ENCODE results near the gene KRT84. TPM values are rescaled to one million over a fixed set of nuclear protein-coding genes. Genes with fewer than 3 reads are reported as not detected.

Gene KRT84
- total RNA-seq, 1 donor = not detected

DNA sequence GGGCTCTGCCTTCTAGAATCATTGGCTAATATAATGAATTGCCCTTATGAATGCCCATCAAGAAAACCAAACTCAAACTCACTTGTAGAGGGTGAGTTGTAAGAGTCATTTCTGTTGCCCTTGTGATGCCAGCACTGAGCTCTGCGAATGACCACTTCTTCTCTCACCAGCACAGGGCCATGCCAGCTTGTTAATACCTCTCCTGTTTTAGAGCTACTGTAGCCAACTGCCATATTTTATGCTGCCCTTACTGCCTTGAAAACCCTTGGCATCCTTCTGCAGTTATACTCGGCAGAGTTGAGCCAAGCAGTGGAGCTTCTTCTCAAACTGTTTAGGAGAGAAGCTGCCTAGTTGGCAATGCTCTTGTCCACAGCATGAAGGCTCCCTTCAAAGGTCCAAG, 40.6 kb upstream of the KRT84 start:
- H3K27ac ChIP-seq (ENCODE audit: low read depth, low read length) = no peak overlapping the region

GRCh38 chr12:52425466-52425865, 40.0 kb upstream of the KRT84 start:
- Histone ChIP-seq H3K4me2 (ENCODE audit: insufficient read depth, low read length) (no peak overlapping the region), H3K36me3 (ENCODE audit: insufficient read depth, low read length) (no peaks in the 10 kb centered on the region), H3K4me3 (ENCODE audit: insufficient read depth, low read length) (no peak overlapping the region), H3K27ac (ENCODE audit: low read depth, low read length) (no peak overlapping the region), H3K9me3 (ENCODE audit: low read depth, low read length) (no peaks in the 10 kb centered on the region), H3K4me1 (ENCODE audit: insufficient read depth, low read length) (peaks cover 3% of the 10 kb centered on the region), H3K79me2 (ENCODE audit: insufficient read depth, low read length) (no peaks in the 10 kb centered on the region), H3K27me3 (ENCODE audit: insufficient read depth, low read length) (peaks cover 38% of the 10 kb centered on the region), H2AFZ (ENCODE audit: low read length) (no peak overlapping the region), H4K20me1 (ENCODE audit: insufficient read depth, low read length) (no peaks in the 10 kb centered on the region)
- DNase-seq (ENCODE audit: insufficient read length, low spot score, missing footprints) = no peak
- TF ChIP-seq, protein P1, sequence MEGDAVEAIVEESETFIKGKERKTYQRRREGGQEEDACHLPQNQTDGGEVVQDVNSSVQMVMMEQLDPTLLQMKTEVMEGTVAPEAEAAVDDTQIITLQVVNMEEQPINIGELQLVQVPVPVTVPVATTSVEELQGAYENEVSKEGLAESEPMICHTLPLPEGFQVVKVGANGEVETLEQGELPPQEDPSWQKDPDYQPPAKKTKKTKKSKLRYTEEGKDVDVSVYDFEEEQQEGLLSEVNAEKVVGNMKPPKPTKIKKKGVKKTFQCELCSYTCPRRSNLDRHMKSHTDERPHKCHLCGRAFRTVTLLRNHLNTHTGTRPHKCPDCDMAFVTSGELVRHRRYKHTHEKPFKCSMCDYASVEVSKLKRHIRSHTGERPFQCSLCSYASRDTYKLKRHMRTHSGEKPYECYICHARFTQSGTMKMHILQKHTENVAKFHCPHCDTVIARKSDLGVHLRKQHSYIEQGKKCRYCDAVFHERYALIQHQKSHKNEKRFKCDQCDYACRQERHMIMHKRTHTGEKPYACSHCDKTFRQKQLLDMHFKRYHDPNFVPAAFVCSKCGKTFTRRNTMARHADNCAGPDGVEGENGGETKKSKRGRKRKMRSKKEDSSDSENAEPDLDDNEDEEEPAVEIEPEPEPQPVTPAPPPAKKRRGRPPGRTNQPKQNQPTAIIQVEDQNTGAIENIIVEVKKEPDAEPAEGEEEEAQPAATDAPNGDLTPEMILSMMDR (IDR thresholded peaks at IDR 0.05; ENCODE audit: extremely low read depth, low read depth, low read length) = no peak

More for the DNA sequence above, 40.6 kb upstream of the KRT84 start:
- no peak for DNase-seq (ENCODE audit: insufficient read length, low spot score, missing footprints)
- H3K4me3 ChIP-seq (ENCODE audit: insufficient read depth, low read length) = no peak overlapping the region
- H3K36me3 ChIP-seq (ENCODE audit: insufficient read depth, low read length) = no peaks in the 10 kb centered on the region
- peaks cover 43% of the 10 kb centered on the region for H3K27me3 ChIP-seq (ENCODE audit: insufficient read depth, low read length)
- TF ChIP-seq, protein P1 (IDR thresholded peaks at IDR 0.05; ENCODE audit: extremely low read depth, low read depth, low read length) = no peak
- H4K20me1 ChIP-seq (ENCODE audit: insufficient read depth, low read length) = no peaks in the 10 kb centered on the region
- no peaks in the 10 kb centered on the region for H3K79me2 ChIP-seq (ENCODE audit: insufficient read depth, low read length)
- H3K4me2 ChIP-seq (ENCODE audit: insufficient read depth, low read length) = no peak overlapping the region
- H2AFZ ChIP-seq (ENCODE audit: low read length) = no peak overlapping the region
- peaks cover 3% of the 10 kb centered on the region for H3K4me1 ChIP-seq (ENCODE audit: insufficient read depth, low read length)
- no peaks in the 10 kb centered on the region for H3K9me3 ChIP-seq (ENCODE audit: low read depth, low read length)

- no peaks in the 10 kb centered on the region for H4K20me1 ChIP-seq (ENCODE audit: insufficient read depth, low read length)
- H3K79me2 ChIP-seq (ENCODE audit: insufficient read depth, low read length) = no peaks in the 10 kb centered on the region
- no peak overlapping the region for H3K27ac ChIP-seq (ENCODE audit: low read depth, low read length)
- no peak overlapping the region for H3K4me3 ChIP-seq (ENCODE audit: insufficient read depth, low read length)
- no peak for DNase-seq (ENCODE audit: insufficient read length, low spot score, missing footprints)
- H3K27me3 ChIP-seq (ENCODE audit: insufficient read depth, low read length) = peaks cover 27% of the 10 kb centered on the region
- no peak overlapping the region for H3K4me2 ChIP-seq (ENCODE audit: insufficient read depth, low read length)
- TF ChIP-seq, protein P1 (IDR thresholded peaks at IDR 0.05; ENCODE audit: extremely low read depth, low read depth, low read length) = no peak
- peaks cover 3% of the 10 kb centered on the region for H3K4me1 ChIP-seq (ENCODE audit: insufficient read depth, low read length)
- H2AFZ ChIP-seq (ENCODE audit: low read length) = peak overlapping the region; percentile 67
- H3K9me3 ChIP-seq (ENCODE audit: low read depth, low read length) = no peaks in the 10 kb centered on the region
- H3K36me3 ChIP-seq (ENCODE audit: insufficient read depth, low read length) = no peaks in the 10 kb centered on the region
Observed at GRCh38 chr12:52423661-52424500, 38.4 kb upstream of the KRT84 start.

- no peak overlapping the region for H3K27ac ChIP-seq (ENCODE audit: low read depth, low read length)
- H3K36me3 ChIP-seq (ENCODE audit: insufficient read depth, low read length) = no peaks in the 10 kb centered on the region
- peaks cover 3% of the 10 kb centered on the region for H3K4me1 ChIP-seq (ENCODE audit: insufficient read depth, low read length)
- no peaks in the 10 kb centered on the region for H3K9me3 ChIP-seq (ENCODE audit: low read depth, low read length)
- H2AFZ ChIP-seq (ENCODE audit: low read length) = peak overlapping the region; percentile 67
- no peak overlapping the region for H3K4me3 ChIP-seq (ENCODE audit: insufficient read depth, low read length)
- H3K4me2 ChIP-seq (ENCODE audit: insufficient read depth, low read length) = no peak overlapping the region
- peaks cover 19% of the 10 kb centered on the region for H3K27me3 ChIP-seq (ENCODE audit: insufficient read depth, low read length)
- TF ChIP-seq, protein P1 (IDR thresholded peaks at IDR 0.05; ENCODE audit: extremely low read depth, low read depth, low read length) = no peak
- DNase-seq (ENCODE audit: insufficient read length, low spot score, missing footprints) = no peak
- no peaks in the 10 kb centered on the region for H4K20me1 ChIP-seq (ENCODE audit: insufficient read depth, low read length)
- H3K79me2 ChIP-seq (ENCODE audit: insufficient read depth, low read length) = no peaks in the 10 kb centered on the region
Observed at GRCh38 chr12:52423035-52423434, 37.6 kb upstream of the KRT84 start.
